ENCODE measurements around the gene BTBD9. TPM values are rescaled to one million over a fixed set of nuclear protein-coding genes. Genes with fewer than 3 reads are reported as not detected.
A peak's percentile ranks its signal among the peaks of the same experiment; 100 is the strongest.

BTBD9 gene
- polyA plus RNA-seq, 10 donors, result 6.0 to 10.0 (median 7.0) TPM

DNA sequence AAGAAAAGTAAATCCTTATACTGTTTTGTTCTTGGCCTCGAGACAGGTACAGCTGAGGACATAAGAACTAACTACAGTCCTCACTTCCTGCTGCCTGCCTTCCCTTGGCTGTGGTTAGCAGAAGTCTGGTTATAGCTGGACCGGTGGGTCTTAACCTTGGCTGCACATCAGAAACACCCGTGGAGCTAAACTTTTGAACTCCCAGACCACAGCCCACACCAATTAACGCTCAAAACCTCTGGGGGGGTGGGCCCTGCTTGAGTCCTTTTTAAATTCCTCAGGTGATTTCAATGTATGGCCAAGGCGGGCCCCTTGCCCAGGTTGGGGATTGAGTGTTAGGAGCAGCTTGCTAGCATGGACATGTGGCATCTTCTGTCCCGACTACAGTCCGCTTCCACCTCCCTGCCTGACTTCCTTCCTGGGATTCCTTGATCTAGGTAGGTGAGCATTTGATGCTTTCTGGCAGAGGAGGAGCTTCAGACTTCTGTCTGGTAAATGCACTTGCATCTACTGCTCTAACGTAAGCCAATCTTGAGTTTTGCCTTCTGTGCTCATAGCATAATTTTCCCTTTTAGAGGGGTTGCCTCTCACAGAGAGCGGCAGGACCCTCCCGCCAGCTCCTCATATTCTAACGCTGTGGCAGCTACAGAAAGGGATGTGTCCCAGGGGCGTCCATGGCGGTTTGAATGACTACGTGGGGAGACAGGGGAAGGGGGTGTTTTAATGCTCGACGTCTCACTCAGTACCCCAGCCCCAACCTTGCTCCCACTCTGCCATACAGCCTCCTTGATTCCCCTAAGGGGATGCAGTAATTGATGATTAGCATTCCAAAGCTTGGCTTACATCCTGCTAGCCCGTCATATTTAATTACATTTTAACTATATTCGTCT, 430.1 kb downstream of the BTBD9 start:
- DNase-seq, result peak; percentile 30 to 80 (median 40)

DNA sequence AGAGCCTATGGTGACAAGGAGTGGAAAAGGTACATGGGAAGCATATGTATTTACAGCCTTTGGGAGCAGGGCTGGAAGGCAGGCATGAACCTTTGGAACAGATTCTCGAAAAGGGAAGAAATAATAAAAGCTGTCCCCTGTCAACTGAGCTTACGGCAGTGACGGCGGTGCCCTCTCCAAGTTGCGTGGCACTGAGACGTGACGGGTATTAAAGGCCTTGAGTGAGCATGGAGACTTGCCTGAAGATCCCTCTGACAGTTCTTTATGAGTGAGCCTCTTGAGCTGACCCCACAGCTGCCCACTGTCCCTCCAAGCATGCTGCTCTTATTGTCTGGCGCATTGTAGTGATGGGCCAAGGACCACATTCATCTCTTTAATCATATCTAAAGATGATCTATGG, 431.7 kb downstream of the BTBD9 start:
- DNase-seq, result no peak

- DNase-seq, result no peak
Measured at GRCh38 chr6:38207375-38207774, 432.4 kb downstream of the BTBD9 start.

DNA sequence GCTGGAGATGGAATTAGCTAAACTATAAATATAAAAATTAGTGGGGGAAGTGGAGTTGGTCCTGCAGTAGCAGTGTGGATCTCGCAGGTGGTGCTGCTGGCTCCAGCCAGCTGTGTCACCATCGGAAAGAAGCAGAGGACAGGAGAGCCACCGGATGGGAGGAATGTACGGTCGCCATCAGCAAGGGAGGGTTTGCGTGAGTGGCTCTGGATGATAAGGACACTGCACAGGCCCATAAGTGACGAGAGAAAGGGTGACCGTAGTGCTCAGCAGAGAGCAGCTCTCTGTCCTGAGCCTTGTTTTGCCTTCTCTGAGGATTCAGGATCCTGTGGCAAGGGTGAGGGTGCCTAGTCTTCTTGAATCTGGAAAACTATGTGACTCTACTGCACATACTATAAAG, 441.5 kb downstream of the BTBD9 start:
- no peak for DNase-seq

DNA sequence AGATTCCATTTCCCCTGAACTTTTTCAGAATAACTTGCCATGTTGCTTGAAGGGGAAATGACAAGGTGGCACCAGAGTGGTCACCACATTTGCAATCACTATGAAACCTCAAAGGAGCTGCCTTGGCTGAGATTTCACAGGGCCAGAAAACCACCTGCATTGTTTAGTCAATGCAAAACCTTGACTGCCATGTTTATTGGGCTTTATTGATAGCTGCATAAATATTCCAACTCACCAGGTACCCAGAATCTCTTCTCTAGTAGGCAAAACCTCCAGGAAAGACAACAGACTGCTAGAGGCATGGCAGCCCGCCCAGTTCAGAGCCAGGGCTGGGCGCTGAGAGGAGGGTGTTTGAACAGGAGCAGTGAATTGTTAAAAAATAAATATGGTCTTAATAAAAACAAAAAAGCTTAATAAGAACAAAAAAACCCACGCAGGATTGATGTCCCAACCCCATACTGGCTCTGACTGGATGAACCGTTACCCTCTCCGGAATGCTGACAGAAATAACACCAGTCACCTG, 444.6 kb downstream of the BTBD9 start:
- DNase-seq, result no peak

GRCh38 chr6:38194589-38194988, 445.1 kb downstream of the BTBD9 start:
- DNase-seq, result no peak

DNA sequence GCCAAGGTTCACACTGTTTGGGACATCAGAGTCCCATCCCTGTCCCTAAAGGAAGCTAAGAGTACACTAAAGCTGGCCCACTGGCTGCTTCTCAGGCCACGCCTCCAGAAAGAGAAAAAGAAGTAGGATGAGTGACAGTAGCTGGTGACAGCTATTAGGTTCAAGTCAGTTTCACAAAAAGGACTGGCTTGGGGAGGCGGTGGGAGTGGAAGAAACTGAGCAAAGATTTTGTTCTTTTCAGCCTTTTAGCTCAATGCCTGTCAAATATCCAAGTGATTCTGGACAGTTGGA, 445.5 kb downstream of the BTBD9 start:
- no peak for DNase-seq

DNA sequence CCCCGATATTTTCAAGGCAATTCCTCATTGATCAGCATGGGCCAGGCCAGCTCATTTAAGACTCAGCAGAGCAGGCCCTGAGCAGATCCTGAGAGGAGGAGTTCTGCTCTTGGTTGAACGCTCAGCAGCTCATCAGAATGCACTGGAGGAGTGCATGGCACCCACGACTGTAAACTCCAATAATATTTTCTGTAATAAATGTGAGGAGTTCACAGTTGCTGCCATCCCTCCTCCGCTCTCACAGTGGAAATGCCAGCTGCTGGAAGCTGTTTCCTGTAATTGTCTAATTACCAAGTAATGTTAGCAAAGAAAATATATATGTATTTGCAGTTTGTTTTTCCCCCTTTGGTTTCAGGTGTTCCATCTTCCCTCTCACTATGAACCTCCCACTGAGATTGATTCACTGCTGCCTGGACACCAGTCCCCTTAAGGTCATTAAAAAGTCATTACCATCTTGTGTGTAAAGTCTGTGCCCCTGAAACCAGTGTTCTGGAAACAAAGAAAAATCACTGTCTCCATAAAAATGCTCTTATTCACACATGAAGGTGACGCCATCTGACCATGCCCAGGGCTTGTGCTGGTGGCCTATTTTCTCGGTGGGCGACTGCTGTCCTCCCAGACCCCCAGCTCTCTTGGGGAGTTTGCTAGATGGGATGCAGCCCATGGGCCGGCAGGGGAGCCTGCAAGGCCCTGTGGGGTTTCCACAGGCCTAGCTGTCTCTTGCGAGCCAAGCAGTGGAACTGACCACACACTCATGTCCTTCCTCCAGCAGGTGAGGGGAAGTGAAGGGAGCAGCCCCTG, 446.0 kb downstream of the BTBD9 start:
- DNase-seq, result no peak

- no peak for DNase-seq
Measured at GRCh38 chr6:38193051-38193450, 446.7 kb downstream of the BTBD9 start.

GRCh38 chr6:38192487-38192886, 447.2 kb downstream of the BTBD9 start:
- DNase-seq, result no peak

DNA sequence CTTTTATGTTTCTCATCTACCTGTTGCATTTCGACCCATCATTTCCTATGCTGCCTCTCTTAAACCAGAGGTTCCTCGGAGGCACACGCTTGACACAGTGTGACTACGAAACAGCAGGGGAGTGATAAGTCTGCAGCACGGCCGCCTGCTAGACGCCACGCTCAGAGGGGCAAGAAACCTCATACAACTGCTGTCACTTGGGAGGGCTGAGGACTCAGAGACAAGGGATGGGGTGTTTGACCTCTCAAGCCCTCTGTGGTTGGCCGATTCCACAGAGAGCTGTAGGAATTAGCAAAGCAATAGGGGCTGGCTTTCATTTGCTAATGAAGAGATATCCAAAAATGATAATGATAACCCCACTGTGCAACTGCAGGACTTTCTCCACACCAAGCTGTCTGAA, 447.7 kb downstream of the BTBD9 start:
- DNase-seq, result no peak

DNA sequence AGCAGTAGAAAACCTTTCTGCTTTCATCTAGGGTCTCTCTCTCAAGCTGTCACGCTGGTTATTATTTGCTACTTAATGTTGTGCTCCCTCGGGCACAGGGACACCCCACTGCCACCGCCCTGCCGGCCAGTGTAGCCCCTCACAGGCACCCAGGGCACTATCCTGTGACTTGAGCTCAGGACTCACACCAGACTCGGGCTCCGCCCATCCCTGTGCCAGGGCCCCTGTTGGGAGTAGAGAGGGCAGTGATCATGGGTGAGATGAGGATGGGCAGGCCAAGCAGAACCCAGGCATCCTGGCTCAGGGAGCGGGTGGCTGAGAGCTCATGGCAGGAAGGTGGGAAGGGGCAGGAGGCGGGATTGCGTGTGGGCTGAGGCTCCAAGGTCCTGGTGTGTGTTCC, 448.3 kb downstream of the BTBD9 start:
- no peak for DNase-seq

GRCh38 chr6:38188677-38189335, 450.9 kb downstream of the BTBD9 start:
- no peak for DNase-seq

GRCh38 chr6:38187811-38188590, 451.7 kb downstream of the BTBD9 start:
- DNase-seq, result no peak

DNA sequence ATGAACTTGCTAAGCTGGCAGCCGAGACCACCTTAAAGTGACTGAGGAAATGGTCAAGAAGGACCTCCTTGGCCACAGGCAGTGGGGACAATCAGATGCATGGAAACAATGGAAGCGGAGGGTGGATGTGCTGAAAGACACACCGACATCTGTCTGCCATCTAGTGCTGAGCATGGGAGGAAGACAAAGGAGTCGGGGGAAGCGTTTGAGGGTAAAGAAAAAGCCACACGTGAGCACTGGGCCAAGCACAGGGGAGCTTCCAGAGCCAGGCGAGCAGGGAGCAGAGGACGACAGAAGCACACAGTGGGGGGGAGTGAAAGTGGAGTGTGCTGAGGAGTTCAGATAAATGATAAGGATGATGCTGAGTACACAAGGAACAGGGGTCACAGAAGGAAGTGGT, 452.4 kb downstream of the BTBD9 start:
- DNase-seq, result no peak

DNA sequence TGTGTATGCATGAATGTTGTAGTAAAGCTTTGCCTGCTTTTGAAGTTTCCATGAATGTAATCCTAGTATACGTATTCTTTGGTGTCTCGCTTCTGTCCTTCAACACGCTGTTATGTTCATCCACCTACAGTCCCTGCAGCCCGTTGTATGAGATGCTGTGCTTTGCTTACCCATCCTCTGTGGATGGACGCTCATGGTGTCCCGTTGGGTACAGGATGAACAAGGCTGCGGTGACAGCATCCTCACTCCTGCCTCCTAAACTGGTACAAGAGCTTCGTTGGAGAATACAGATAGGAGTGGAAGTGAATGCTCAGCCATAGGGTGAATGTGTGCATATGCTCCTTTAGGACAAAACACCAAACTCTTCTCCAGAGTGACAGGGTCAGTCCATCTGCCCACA, 454.0 kb downstream of the BTBD9 start:
- DNase-seq, result no peak

DNA sequence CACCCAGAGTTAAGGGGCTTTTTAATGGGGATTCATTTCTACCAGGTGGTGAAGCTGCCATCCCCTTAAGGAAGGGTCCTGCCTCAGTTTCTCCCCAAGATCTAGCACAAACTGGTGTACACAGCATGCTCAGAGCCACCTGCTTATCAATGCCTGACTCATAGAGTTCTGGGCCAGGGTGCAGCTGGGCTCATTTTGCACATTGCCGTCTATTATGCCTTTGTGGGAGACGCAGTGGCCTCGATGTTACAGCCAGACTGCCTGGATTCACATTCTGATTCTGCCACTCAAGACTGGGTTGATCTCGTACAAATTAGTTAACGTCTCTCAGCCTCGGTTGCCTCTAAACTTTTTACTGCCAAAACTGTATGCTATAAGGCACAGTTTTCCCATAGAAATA, 454.5 kb downstream of the BTBD9 start:
- no peak for DNase-seq

DNA sequence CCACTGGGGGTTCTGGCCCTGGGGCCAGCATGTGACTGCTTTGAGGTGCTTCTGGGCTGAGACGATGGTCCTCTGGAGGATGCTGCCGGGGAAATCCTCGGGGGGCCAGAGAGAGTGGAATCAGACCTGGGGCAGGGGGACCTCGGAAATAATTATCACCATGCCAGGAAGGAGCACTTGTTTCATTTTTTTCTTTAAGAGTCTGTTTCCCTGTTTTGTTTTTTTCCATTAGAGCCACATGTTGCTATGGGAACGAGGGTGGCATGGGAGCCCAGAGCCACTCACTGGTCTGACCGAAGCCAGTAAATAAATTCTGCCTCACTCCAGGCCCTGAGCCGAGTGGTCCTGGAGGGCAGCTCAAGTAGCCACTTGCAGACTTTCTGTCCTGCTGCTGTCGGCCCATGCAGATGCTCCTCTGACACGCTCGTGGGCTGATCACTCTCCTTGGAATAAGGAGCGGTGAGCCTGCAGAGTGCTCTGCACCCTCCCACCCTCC, 455.1 kb downstream of the BTBD9 start:
- no peak for DNase-seq

- DNase-seq, result no peak
Measured at GRCh38 chr6:38183856-38184584, 455.7 kb downstream of the BTBD9 start.

DNA sequence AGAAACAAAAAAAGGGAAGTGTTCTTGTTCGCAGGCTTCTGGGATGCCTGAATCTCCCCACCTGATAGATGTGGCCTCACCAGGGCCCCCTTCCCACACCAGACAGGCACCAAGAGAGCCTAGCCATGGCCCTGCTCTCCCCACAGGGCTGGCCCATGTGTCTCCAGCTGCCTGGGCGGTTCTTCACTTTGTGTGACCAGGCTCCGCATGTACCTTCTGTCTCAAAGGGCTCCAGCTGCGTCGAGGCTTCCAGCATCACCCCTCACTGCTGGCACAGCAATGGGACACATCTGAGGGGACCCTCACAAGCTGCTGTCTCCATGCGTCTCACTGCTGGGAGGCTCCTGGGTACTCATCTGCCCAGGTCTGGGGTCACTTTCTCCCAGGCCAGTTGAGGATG, 457.3 kb downstream of the BTBD9 start:
- DNase-seq, result no peak

DNA sequence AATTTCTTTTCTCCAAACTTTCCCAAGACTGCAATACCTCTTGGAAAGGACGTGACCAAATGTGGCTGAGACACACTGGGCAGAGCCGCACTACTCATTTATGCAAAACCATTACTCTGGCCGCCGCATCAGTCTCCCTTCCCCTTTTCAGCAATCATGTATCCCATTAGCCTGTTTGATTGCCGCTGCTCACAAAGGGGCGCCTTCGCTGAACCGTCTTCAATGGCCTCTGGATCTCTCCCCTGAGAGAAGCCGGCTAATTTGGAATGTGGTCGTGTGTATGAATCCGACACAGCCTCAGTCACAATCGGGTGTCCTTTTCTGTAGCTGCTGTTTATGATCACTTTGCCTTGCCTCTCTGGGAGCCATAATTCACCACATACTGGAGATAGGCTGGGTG, 459.1 kb downstream of the BTBD9 start:
- DNase-seq, result no peak
